GM23338 (cell line): Measurements from ENCODE around the gene ZSCAN25. TPM values are rescaled to one million over a fixed set of nuclear protein-coding genes. Genes with fewer than 3 reads are reported as not detected.

Experiments
- ATAC-seq: fragments of 200-7000 bp; cut with Tn5 transposase; 3 replicates; pipeline ENCODE4 v1.9.1; 2020
- DNase-seq: peaks from one replicate; pipeline ENCODE4 v3.0.0-alpha.2; 2015; ENCODE audit warnings: low spot score
- H2AFZ ChIP-seq: fragments of 200-600 bp; sonication (generic); 2 replicates; pipeline ENCODE4 v1.8.0; 2016; ENCODE audit warnings: antibody characterized with exemption, mild to moderate bottlenecking, moderate library complexity
- H3F3A ChIP-seq: fragments of 200-600 bp; sonication (generic); replicated peaks from 2 replicates; pipeline ENCODE4 v1.8.0; 2017; ENCODE audit warnings: antibody characterized with exemption, mixed run types, low read depth
- H3K27ac ChIP-seq: fragments of 200-600 bp; sonication (generic); 2 replicates; pipeline ENCODE4 v1.6.1; 2016; ENCODE audit warnings: low read depth
- H3K27me3 ChIP-seq: fragments of 200-600 bp; sonication (generic); 2 replicates; pipeline ENCODE4 v1.8.0; 2016; ENCODE audit warnings: mild to moderate bottlenecking, mixed run types, moderate library complexity; ENCODE audit not compliant: insufficient read depth
- H3K36me3 ChIP-seq: fragments of 200-600 bp; sonication (generic); 2 replicates; pipeline ENCODE4 v1.8.0; 2016; ENCODE audit warnings: mild to moderate bottlenecking; ENCODE audit not compliant: insufficient read depth
- H3K4me1 ChIP-seq: fragments of 200-600 bp; sonication (generic); 2 replicates; pipeline ENCODE4 v1.8.0; 2016; ENCODE audit warnings: mild to moderate bottlenecking, moderate library complexity; ENCODE audit not compliant: insufficient read depth
- H3K4me2 ChIP-seq: fragments of 200-600 bp; sonication (generic); 2 replicates; pipeline ENCODE4 v1.7.1; 2017; ENCODE audit warnings: mixed run types
- H3K4me3 ChIP-seq: fragments of 200-600 bp; sonication (generic); 2 replicates; pipeline ENCODE4 v1.6.1; 2016; ENCODE audit warnings: mixed run types
- H3K79me2 ChIP-seq: fragments of 200-600 bp; sonication (generic); replicated peaks from 2 replicates; pipeline ENCODE4 v1.8.0; 2017; ENCODE audit warnings: mild to moderate bottlenecking; ENCODE audit not compliant: insufficient read depth
- H3K9me2 ChIP-seq: fragments of 200-600 bp; sonication (generic); 2 replicates; pipeline ENCODE4 v1.8.0; 2017; ENCODE audit not compliant: insufficient read depth
- H4K20me1 ChIP-seq: fragments of 200-600 bp; sonication (generic); replicated peaks from 2 replicates; pipeline ENCODE4 v1.8.0; 2017; ENCODE audit warnings: mild to moderate bottlenecking; ENCODE audit not compliant: insufficient read depth
- H3K27ac Mint-ChIP-seq: 2 replicates; pipeline ENCODE4 v1.8.0; 2020; ENCODE audit warnings: inconsistent platforms, mild to moderate bottlenecking, moderate library complexity, mixed read lengths
- H3K27me3 Mint-ChIP-seq: 3 replicates; pipeline ENCODE4 v1.8.0; 2022; ENCODE audit warnings: low read depth, mild to moderate bottlenecking, moderate library complexity, mixed read lengths, inconsistent platforms; ENCODE audit not compliant: insufficient read depth, poor library complexity
- H3K36me3 Mint-ChIP-seq: 3 replicates; pipeline ENCODE4 v1.8.0; 2021; ENCODE audit warnings: low read depth, mild to moderate bottlenecking, inconsistent platforms, moderate library complexity, mixed read lengths
- H3K4me1 Mint-ChIP-seq: 3 replicates; pipeline ENCODE4 v1.8.0; 2020; ENCODE audit warnings: mild to moderate bottlenecking, inconsistent platforms, mixed read lengths
- H3K4me3 Mint-ChIP-seq: 3 replicates; pipeline ENCODE4 v1.8.0; 2021; ENCODE audit warnings: moderate library complexity, mild to moderate bottlenecking, inconsistent platforms, mixed read lengths
- H3K9me3 Mint-ChIP-seq: 3 replicates; pipeline ENCODE4 v1.8.0; 2020; ENCODE audit warnings: moderate library complexity, mild to moderate bottlenecking, inconsistent platforms, mixed read lengths
- CREB1 ChIP-seq: fragments of 250-450 bp; sonication (Bioruptor Pico); IDR thresholded peaks from 2 replicates; pipeline ENCODE4 v1.5.0; 2020; ENCODE audit warnings: low read depth, mild to moderate bottlenecking, moderate library complexity
- POLR2AphosphoS5 ChIP-seq: IDR thresholded peaks from 2 replicates; pipeline ENCODE4 v1.6.1; 2016; ENCODE audit warnings: antibody characterized with exemption, low read depth
- ZNF114 ChIP-seq: fragments of 250-450 bp; sonication (Bioruptor Pico); IDR thresholded peaks from 2 replicates; pipeline ENCODE4 v1.5.0; 2020; ENCODE audit warnings: mild to moderate bottlenecking, moderate library complexity
- polyA plus RNA-seq: library from polyadenylated mRNA; unstranded; fragments of >200 nt; fragmentation: Nextera tagmentation; extraction: Ambion mirVana; gene quantifications from 2 replicates; pipeline ENCODE4 v1.2.1, GENCODE V29; 2016
- total RNA-seq: library from RNA; depleted of rRNA; stranded (reverse); fragments of >200 nt; shearing (Covaris generic); gene quantifications from 2 replicates; pipeline ENCODE4 v1.2.3, GENCODE V29; 2014
- TF ChIP-seq, protein P1 (sequence below): IDR thresholded peaks from 2 replicates; pipeline ENCODE4 v1.6.1; 2016; ENCODE audit warnings: antibody characterized with exemption
- TF ChIP-seq, protein P2 (sequence below): IDR thresholded peaks from one replicate; pipeline ENCODE4 v1.6.1; 2018; ENCODE audit warnings: antibody characterized with exemption; ENCODE audit not compliant: unreplicated experiment
- TF ChIP-seq, protein P3 (sequence below), 2 experiments: fragments of 200-600 bp in 1 of 2; sonication (generic) in 1 of 2; conservative IDR thresholded peaks; 2 replicates each; pipeline versions ENCODE4 v1.5.1 to v1.6.1; 2016 to 2017; ENCODE audit warnings: antibody characterized with exemption in 2 of 2, low read depth in 2 of 2, mild to moderate bottlenecking in 2 of 2, moderate library complexity in 1 of 2

Gene ZSCAN25
- total and polyA plus RNA-seq, 2 experiments from 2014 or later, result 4.8 to 17.5 TPM

DNA sequence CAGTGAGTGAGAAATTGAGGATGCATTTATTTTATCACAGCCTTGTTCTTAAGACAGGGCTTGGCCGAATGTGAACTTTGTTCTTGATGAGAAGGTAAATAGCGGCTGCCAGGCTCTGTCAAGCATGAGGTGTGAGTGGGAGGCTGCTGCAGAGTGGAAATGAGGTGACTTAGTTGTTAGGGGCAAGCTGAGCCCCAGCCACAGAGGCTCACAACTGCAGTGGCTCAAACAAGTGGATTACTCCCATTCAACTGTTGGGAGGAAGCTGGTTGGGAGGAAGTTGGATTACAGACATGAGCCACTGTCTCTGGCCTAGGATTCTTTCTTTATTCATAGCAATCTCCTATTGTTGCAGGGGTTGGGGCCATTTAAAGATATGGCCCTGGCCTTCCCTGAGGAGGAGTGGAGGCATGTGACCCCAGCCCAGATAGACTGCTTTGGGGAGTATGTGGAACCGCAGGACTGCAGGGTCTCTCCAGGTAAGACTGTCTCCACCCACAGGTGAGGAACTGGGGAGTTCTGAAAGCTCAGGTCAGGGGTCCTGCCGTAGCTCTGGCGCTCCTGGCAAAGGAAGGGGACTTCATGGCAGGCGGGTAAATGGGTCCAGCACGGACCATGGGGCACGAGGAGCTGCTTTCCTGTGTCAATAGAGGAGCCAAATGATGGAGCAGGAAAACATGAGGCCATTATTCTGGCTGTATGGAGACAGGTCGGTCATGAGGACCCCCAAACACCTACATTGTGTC, 7.1 kb downstream of the ZSCAN25 start (continued):
- TF ChIP-seq POLR2AphosphoS5 (no peak), CREB1 (CRISPR knock-in tag) (no peak)
- TF ChIP-seq, protein P1, sequence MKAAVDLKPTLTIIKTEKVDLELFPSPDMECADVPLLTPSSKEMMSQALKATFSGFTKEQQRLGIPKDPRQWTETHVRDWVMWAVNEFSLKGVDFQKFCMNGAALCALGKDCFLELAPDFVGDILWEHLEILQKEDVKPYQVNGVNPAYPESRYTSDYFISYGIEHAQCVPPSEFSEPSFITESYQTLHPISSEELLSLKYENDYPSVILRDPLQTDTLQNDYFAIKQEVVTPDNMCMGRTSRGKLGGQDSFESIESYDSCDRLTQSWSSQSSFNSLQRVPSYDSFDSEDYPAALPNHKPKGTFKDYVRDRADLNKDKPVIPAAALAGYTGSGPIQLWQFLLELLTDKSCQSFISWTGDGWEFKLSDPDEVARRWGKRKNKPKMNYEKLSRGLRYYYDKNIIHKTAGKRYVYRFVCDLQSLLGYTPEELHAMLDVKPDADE, result no peak

DNA sequence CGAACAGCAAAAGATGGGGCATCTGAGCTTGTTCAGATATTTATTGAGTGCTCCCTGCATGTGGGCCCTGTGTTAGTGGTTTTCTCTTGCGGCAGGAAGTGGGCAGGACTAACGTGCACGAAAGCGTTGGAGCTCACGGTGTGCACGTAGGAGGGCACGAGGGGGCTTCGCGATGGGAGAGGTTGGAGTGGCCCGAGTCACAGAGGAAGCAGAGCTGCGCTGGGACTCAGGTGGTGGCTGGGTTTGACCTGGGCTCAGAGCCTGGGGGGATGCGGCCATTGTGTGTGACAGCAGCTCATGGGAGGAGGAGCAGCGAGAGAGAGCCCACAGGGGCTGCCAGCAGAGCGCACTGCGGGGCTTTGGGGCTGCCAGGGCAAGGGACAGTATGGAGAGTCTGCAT, 7.7 kb downstream of the ZSCAN25 start:
- H3K4me3 ChIP-seq, result no peak overlapping the region
- H3K4me2 ChIP-seq, result no peak overlapping the region
- peaks cover 92% of the 10 kb centered on the region for H3K36me3 Mint-ChIP-seq
- H3K27ac Mint-ChIP-seq, result no peak overlapping the region
- H3K27ac ChIP-seq, result no peak overlapping the region
- H3K9me2 ChIP-seq, result no peaks in the 10 kb centered on the region
- no peaks in the 10 kb centered on the region for H3K9me3 Mint-ChIP-seq
- no peak for TF ChIP-seq ZNF114 (CRISPR knock-in tag)
- TF ChIP-seq, protein P2, sequence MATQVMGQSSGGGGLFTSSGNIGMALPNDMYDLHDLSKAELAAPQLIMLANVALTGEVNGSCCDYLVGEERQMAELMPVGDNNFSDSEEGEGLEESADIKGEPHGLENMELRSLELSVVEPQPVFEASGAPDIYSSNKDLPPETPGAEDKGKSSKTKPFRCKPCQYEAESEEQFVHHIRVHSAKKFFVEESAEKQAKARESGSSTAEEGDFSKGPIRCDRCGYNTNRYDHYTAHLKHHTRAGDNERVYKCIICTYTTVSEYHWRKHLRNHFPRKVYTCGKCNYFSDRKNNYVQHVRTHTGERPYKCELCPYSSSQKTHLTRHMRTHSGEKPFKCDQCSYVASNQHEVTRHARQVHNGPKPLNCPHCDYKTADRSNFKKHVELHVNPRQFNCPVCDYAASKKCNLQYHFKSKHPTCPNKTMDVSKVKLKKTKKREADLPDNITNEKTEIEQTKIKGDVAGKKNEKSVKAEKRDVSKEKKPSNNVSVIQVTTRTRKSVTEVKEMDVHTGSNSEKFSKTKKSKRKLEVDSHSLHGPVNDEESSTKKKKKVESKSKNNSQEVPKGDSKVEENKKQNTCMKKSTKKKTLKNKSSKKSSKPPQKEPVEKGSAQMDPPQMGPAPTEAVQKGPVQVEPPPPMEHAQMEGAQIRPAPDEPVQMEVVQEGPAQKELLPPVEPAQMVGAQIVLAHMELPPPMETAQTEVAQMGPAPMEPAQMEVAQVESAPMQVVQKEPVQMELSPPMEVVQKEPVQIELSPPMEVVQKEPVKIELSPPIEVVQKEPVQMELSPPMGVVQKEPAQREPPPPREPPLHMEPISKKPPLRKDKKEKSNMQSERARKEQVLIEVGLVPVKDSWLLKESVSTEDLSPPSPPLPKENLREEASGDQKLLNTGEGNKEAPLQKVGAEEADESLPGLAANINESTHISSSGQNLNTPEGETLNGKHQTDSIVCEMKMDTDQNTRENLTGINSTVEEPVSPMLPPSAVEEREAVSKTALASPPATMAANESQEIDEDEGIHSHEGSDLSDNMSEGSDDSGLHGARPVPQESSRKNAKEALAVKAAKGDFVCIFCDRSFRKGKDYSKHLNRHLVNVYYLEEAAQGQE, result no peak
- TF ChIP-seq, protein P3, sequence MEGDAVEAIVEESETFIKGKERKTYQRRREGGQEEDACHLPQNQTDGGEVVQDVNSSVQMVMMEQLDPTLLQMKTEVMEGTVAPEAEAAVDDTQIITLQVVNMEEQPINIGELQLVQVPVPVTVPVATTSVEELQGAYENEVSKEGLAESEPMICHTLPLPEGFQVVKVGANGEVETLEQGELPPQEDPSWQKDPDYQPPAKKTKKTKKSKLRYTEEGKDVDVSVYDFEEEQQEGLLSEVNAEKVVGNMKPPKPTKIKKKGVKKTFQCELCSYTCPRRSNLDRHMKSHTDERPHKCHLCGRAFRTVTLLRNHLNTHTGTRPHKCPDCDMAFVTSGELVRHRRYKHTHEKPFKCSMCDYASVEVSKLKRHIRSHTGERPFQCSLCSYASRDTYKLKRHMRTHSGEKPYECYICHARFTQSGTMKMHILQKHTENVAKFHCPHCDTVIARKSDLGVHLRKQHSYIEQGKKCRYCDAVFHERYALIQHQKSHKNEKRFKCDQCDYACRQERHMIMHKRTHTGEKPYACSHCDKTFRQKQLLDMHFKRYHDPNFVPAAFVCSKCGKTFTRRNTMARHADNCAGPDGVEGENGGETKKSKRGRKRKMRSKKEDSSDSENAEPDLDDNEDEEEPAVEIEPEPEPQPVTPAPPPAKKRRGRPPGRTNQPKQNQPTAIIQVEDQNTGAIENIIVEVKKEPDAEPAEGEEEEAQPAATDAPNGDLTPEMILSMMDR (conservative IDR thresholded peaks at IDR 0.05; ENCODE audit: low read depth in 2 of 2), result 0 out of 4 replicates have a peak, but pooled peaks of 1 of the 2 experiments have one; percentile 3
- H3K36me3 ChIP-seq, result peaks cover 18% of the 10 kb centered on the region
- peaks cover 20% of the 10 kb centered on the region for H3K27me3 Mint-ChIP-seq
- H3K4me1 ChIP-seq, result peaks cover 6% of the 10 kb centered on the region
- H3K27me3 ChIP-seq, result no peaks in the 10 kb centered on the region
- no peak overlapping the region for H2AFZ ChIP-seq
- H4K20me1 ChIP-seq, result peaks cover 23% of the 10 kb centered on the region
- H3K4me3 Mint-ChIP-seq, result no peak overlapping the region; the same call in 2 of the 3 replicates
- 0 out of 2 replicates have a peak, but pooled peaks cover 8% of the 10 kb centered on the region for H3F3A ChIP-seq
- DNase-seq (no peak), ATAC-seq (no peak)
- H3K79me2 ChIP-seq, result no peaks in the 10 kb centered on the region
- H3K4me1 Mint-ChIP-seq, result peaks cover 15% of the 10 kb centered on the region
